HL-60 (cell line): ENCODE results near the gene IGLL5.

ENCODE experiments used
- DNase-seq, 2 experiments: peaks; one replicate each; pipeline ENCODE4 v3.0.0-alpha.2; 2010 to 2020; ENCODE audit warnings: low read depth in 1 of 2, low spot score in 1 of 2
- H3K27ac ChIP-seq: fragments of 250-450 bp; sonication (Bioruptor Pico); replicated peaks from 2 replicates; pipeline ENCODE4 v1.5.1; 2020; ENCODE audit warnings: mild to moderate bottlenecking, moderate library complexity
- H3K27me3 ChIP-seq: fragments of 250-450 bp; sonication (Bioruptor Pico); 2 replicates; pipeline ENCODE4 v1.5.1; 2021; ENCODE audit warnings: mild to moderate bottlenecking, moderate library complexity; ENCODE audit not compliant: insufficient read depth, poor library complexity, severe bottlenecking
- H3K4me3 ChIP-seq: replicated peaks from 2 replicates; pipeline ENCODE4 v1.5.1; 2011; ENCODE audit warnings: mild to moderate bottlenecking, control low read depth, low read length; ENCODE audit not compliant: insufficient read depth
- GABPA ChIP-seq: IDR thresholded peaks from 2 replicates; pipeline ENCODE4 v1.6.1; 2012; ENCODE audit warnings: low read depth
- POLR2AphosphoS5 ChIP-seq: IDR thresholded peaks from 2 replicates; pipeline ENCODE4 v1.6.1; 2012; ENCODE audit warnings: low read depth
- REST ChIP-seq: IDR thresholded peaks from 2 replicates; pipeline ENCODE4 v1.6.1; 2012; ENCODE audit warnings: low read depth; ENCODE audit not compliant: insufficient replicate concordance
- SPI1 ChIP-seq: IDR thresholded peaks from 2 replicates; pipeline ENCODE4 v1.6.1; 2012; ENCODE audit warnings: low read depth, mild to moderate bottlenecking, borderline replicate concordance
- TF ChIP-seq, protein P1 (sequence below): IDR thresholded peaks from one replicate; pipeline ENCODE4 v1.5.1; 2011; ENCODE audit warnings: low read length, control low read depth, inconsistent platforms; ENCODE audit not compliant: insufficient read depth

Gene IGLL5

DNA sequence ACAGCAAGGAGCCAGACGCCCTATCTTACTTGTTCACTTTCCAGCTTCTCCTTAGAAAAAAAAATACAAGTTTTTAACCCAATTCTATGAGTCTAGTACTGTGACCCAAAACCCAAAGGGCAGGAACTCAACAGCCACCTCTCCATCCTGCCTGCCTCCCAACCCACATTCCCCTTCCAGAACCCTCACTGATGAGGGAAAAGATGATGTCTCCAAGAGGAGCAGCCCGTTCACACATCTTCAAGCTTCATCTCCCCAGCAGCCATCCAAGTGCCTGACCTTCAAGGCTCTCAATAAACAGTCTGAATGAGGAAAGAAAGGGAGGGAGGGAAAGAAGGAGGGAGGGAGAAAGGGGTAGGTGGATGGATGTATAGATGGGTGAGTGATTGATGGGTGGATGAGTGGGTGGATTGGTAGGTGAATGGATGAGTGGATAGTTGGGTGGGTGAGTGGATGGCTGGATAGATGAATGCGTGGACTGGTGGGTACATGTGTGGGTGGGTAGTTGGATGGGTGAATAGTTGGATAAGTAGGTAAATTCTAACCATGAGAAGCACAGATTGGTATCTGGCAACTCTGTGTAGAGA, 50.4 kb downstream of the IGLL5 start:
- Histone ChIP-seq H3K27ac (no peak overlapping the region), H3K27me3 (no peaks in the 10 kb centered on the region), H3K4me3 (no peak overlapping the region)
- no peak for DNase-seq
- TF ChIP-seq, protein P1, sequence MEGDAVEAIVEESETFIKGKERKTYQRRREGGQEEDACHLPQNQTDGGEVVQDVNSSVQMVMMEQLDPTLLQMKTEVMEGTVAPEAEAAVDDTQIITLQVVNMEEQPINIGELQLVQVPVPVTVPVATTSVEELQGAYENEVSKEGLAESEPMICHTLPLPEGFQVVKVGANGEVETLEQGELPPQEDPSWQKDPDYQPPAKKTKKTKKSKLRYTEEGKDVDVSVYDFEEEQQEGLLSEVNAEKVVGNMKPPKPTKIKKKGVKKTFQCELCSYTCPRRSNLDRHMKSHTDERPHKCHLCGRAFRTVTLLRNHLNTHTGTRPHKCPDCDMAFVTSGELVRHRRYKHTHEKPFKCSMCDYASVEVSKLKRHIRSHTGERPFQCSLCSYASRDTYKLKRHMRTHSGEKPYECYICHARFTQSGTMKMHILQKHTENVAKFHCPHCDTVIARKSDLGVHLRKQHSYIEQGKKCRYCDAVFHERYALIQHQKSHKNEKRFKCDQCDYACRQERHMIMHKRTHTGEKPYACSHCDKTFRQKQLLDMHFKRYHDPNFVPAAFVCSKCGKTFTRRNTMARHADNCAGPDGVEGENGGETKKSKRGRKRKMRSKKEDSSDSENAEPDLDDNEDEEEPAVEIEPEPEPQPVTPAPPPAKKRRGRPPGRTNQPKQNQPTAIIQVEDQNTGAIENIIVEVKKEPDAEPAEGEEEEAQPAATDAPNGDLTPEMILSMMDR = no peak
- TF ChIP-seq POLR2AphosphoS5 = no peak

GRCh38 chr22:22938672-22939587, 51.3 kb downstream of the IGLL5 start:
- DNase-seq = no peak
- H3K27me3 ChIP-seq = no peaks in the 10 kb centered on the region
- no peak overlapping the region for H3K4me3 ChIP-seq
- no peak overlapping the region for H3K27ac ChIP-seq
- TF ChIP-seq REST (no peak), SPI1 (no peak)

DNA sequence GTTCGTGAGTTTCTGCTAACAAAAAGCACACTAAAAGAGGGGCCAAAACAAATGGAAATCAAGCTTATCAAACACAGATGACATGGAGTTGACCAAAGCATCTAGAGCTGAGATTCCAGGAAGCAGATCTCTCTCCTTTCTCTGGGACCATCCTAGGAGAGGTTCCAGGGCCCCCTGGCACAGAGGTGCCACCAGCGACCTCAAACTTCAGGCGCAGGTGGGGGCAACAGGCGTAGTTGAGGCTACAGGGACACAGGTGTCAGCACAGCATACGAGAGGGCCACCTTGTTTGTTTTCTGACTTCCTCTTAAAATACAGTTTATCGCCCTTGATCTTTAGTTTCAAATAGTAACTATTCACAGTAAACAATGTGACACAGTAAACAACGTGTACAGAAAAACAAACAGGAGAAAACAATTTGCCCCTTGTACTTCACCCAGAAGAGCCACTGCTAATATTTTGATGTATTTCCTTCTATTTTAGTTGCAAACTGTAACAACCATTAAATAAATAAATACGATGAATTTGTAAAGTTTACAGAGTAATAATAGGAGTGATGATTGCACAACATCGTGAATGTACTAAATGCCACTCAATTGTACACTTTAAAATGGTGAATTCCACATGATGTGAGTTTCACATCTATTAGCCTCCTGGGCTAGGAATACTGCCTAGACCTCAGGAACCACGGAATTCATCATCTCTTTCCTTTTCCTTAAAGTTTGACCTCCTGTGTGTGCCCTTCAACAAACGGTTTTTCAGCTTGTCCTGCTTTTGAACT, 52.2 kb downstream of the IGLL5 start:
- DNase-seq = no peak
- no peak overlapping the region for H3K27ac ChIP-seq
- TF ChIP-seq GABPA = no peak
- TF ChIP-seq POLR2AphosphoS5 = no peak
- no peak for TF ChIP-seq SPI1
- H3K27me3 ChIP-seq = no peaks in the 10 kb centered on the region
- H3K4me3 ChIP-seq = no peak overlapping the region

DNA sequence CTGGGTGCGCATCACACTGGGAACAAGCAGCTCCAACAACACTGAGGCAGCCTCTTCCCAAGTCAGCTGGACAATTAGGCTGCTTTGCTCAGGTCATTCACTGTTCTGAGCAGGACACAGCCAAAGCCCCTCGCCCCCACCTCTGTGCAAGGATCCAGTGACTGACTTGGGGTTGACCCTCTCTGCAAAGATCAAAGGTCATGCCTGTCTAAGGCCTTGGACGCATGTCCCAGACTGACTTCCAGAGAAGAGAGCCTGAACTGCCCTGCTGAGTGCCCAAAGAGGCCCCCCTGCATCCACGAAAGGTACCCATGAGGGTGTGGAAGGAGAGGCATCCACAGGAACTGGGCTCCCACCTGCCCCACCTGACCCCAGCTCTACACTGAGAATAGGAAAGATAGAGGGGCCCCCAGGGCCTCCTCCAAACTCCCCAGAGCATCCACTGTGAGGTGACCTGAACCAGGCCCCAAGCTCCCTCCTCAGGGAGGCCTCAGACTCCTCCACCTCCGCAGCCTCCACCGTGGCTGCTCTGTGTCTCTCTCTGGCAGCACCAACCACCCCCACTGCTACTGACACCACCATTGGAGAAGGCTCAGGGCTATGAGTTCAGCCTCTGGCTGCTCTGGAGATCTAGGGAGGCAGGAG, 53.5 kb downstream of the IGLL5 start:
- TF ChIP-seq REST (no peak), POLR2AphosphoS5 (no peak), GABPA (no peak), SPI1 (no peak)
- TF ChIP-seq, protein P1 = no peak
- Histone ChIP-seq H3K27me3 (peaks cover 6% of the 10 kb centered on the region), H3K4me3 (no peak overlapping the region), H3K27ac (no peak overlapping the region)
- DNase-seq = no peak
